ENCODE measurements around the gene ELANE. TPM values are rescaled to one million over a fixed set of nuclear protein-coding genes. Genes with fewer than 3 reads are reported as not detected.

The ELANE gene
- total RNA-seq, 1 experiment from 2014 or later = not detected

- DNase-seq (ENCODE audit: low read depth) = no peak
Observed at GRCh38 chr19:897442-898039, 45.4 kb downstream of the ELANE start.

- DNase-seq (ENCODE audit: low read depth) = no peak
Observed at GRCh38 chr19:898663-899062, 46.6 kb downstream of the ELANE start.

GRCh38 chr19:899336-900042, 47.4 kb downstream of the ELANE start:
- DNase-seq (ENCODE audit: low read depth) = no peak

GRCh38 chr19:900043-900301, 47.9 kb downstream of the ELANE start:
- DNase-seq (ENCODE audit: low read depth) = no peak

GRCh38 chr19:900302-901111, 48.4 kb downstream of the ELANE start:
- DNase-seq (ENCODE audit: low read depth) = no peak

- no peak for DNase-seq (ENCODE audit: low read depth)
Observed at GRCh38 chr19:901216-902092, 49.4 kb downstream of the ELANE start.

- DNase-seq (ENCODE audit: low read depth) = no peak
Observed at GRCh38 chr19:902093-902370, 49.9 kb downstream of the ELANE start.

GRCh38 chr19:902446-903226, 50.5 kb downstream of the ELANE start:
- no peak for DNase-seq (ENCODE audit: low read depth)

- DNase-seq (ENCODE audit: low read depth) = no peak
Observed at GRCh38 chr19:903266-903797, 51.2 kb downstream of the ELANE start.

- no peak for DNase-seq (ENCODE audit: low read depth)
Observed at GRCh38 chr19:904545-904944, 52.4 kb downstream of the ELANE start.

Other genes with a start within 250 kb of the ELANE start
- 19.3 and 20.5 TPM in 2 replicates for gene POLRMT, start 218.8 kb upstream of the ELANE start, total RNA-seq (2014; rRNA removed; shearing (Covaris generic))
- gene FGF22, start 212.4 kb upstream of the ELANE start, total RNA-seq (2014; rRNA removed; shearing (Covaris generic)) = 0.39 TPM in 1 of 2 replicates, not detected in the other
- 29.3 and 48.7 TPM in 2 replicates for gene RNF126, start 189.1 kb upstream of the ELANE start, total RNA-seq (2014; rRNA removed; shearing (Covaris generic))
- 4.4 and 19.8 TPM in 2 replicates for gene FSTL3, start 175.9 kb upstream of the ELANE start, total RNA-seq (2014; rRNA removed; shearing (Covaris generic))
- gene PRSS57, start 156.9 kb upstream of the ELANE start, total RNA-seq (2014; rRNA removed; shearing (Covaris generic)) = not detected in 2 replicates
- 0.10 TPM in 1 of 2 replicates, not detected in the other for gene PALM, start 143.4 kb upstream of the ELANE start, total RNA-seq (2014; rRNA removed; shearing (Covaris generic))
- not detected in 2 replicates for gene MISP, start 101.2 kb upstream of the ELANE start, total RNA-seq (2014; rRNA removed; shearing (Covaris generic))
- gene PTBP1, start 54.9 kb upstream of the ELANE start, total RNA-seq (2014; rRNA removed; shearing (Covaris generic)) = 112 and 121 TPM in 2 replicates
- gene PLPPR3, start 30.3 kb upstream of the ELANE start, total RNA-seq (2014; rRNA removed; shearing (Covaris generic)) = not detected in 2 replicates
- gene AZU1, start 24.5 kb upstream of the ELANE start, total RNA-seq (2014; rRNA removed; shearing (Covaris generic)) = not detected in 2 replicates
- not detected in 2 replicates for gene PRTN3, start 11.3 kb upstream of the ELANE start, total RNA-seq (2014; rRNA removed; shearing (Covaris generic))
- 0.29 and 0.60 TPM in 2 replicates for gene CFD, start 7.4 kb downstream of the ELANE start, total RNA-seq (2014; rRNA removed; shearing (Covaris generic))
- gene MED16, start 40.9 kb downstream of the ELANE start, total RNA-seq (2014; rRNA removed; shearing (Covaris generic)) = 15.1 and 16.5 TPM in 2 replicates
- not detected in 2 replicates for gene RNU6-9, start 41.2 kb downstream of the ELANE start, total RNA-seq (2014; rRNA removed; shearing (Covaris generic))
- gene R3HDM4, start 60.9 kb downstream of the ELANE start, total RNA-seq (2014; rRNA removed; shearing (Covaris generic)) = 19.7 and 29.3 TPM in 2 replicates
- not detected in 2 replicates for gene KISS1R, start 65.0 kb downstream of the ELANE start, total RNA-seq (2014; rRNA removed; shearing (Covaris generic))
- gene ARID3A, start 73.7 kb downstream of the ELANE start, total RNA-seq (2014; rRNA removed; shearing (Covaris generic)) = 5.3 and 5.6 TPM in 2 replicates
- gene WDR18, start 132.0 kb downstream of the ELANE start, total RNA-seq (2014; rRNA removed; shearing (Covaris generic)) = 47.7 and 67.0 TPM in 2 replicates
- gene GRIN3B, start 148.1 kb downstream of the ELANE start, total RNA-seq (2014; rRNA removed; shearing (Covaris generic)) = 0.20 and 0.24 TPM in 2 replicates
- gene TMEM259, start 168.8 kb downstream of the ELANE start, total RNA-seq (2014; rRNA removed; shearing (Covaris generic)) = 46.9 and 58.0 TPM in 2 replicates
- not detected in 2 replicates for gene RNU6-2, start 169.2 kb downstream of the ELANE start, total RNA-seq (2014; rRNA removed; shearing (Covaris generic))
- gene CNN2, start 174.3 kb downstream of the ELANE start, total RNA-seq (2014; rRNA removed; shearing (Covaris generic)) = 179 and 199 TPM in 2 replicates
- 1.5 and 3.4 TPM in 2 replicates for gene ABCA7, start 187.8 kb downstream of the ELANE start, total RNA-seq (2014; rRNA removed; shearing (Covaris generic))
- gene ARHGAP45, start 214.9 kb downstream of the ELANE start, total RNA-seq (2014; rRNA removed; shearing (Covaris generic)) = 0.98 and 1.3 TPM in 2 replicates
- gene POLR2E, start 243.1 kb downstream of the ELANE start, total RNA-seq (2014; rRNA removed; shearing (Covaris generic)) = 128 and 158 TPM in 2 replicates

All from RPMI7951 (cell line).